CD4-positive, alpha-beta T cell treated with Interleukin-1 beta for 1 hour (primary cell): ENCODE data around the gene PHF12.

Source experiments
- DNase-seq, 2 donors: peaks; one replicate each; pipeline ENCODE4 v3.0.0-alpha.2; 2020 to 2022

PHF12 gene

GRCh38 chr17:28856028-28856574, 95.2 kb downstream of the PHF12 start:
- DNase-seq = no peak

DNA sequence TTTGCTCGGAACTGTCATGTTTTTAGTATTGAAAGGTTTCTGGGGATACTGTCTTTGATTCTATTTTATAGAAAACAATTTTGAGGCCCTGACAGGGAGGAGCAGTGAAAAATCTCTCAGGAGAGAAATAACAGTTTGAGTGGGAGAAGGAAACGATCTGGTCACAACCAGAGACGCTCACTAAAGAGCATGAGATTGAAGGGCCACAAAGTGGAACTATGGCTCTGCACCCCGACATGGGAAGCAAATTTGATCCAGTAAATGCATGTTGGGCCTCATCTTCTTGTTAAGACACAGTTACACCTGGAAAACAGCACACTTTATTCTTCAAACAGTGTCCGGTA, 96.0 kb downstream of the PHF12 start:
- no peak for DNase-seq
